Neural cell (in vitro differentiated cells): ENCODE results near the gene RPP30. TPM values are rescaled to one million over a fixed set of nuclear protein-coding genes. Genes with fewer than 3 reads are reported as not detected.

Source experiments
- H2AFZ ChIP-seq: fragments of 200-600, 300-800 bp; sonication (generic), shearing (Covaris generic); 2 replicates; pipeline ENCODE4 v1.6.0; 2014; ENCODE audit warnings: low read depth, mild to moderate bottlenecking, antibody characterized with exemption, low read length, moderate library complexity
- H3F3A ChIP-seq: fragments of 200-600 bp; shearing (Covaris generic); 2 replicates; pipeline ENCODE4 v1.6.1; 2016; ENCODE audit warnings: mild to moderate bottlenecking, moderate library complexity, mixed read lengths, antibody characterized with exemption, low read length; ENCODE audit not compliant: insufficient read depth, poor library complexity, severe bottlenecking
- H3K27ac ChIP-seq: fragments of 200-600, 300-800 bp; sonication (generic), shearing (Covaris generic); 2 replicates; pipeline ENCODE4 v1.5.1; 2014; ENCODE audit warnings: mild to moderate bottlenecking, low read length, moderate library complexity
- H3K27me3 ChIP-seq: fragments of 300-800, 200-600 bp; sonication (generic), shearing (Covaris generic); 2 replicates; pipeline ENCODE4 v1.6.0; 2014; ENCODE audit warnings: mild to moderate bottlenecking, low read depth, low read length, moderate library complexity; ENCODE audit not compliant: insufficient read depth
- H3K36me3 ChIP-seq: fragments of 300-800, 200-600 bp; sonication (generic), shearing (Covaris generic); 2 replicates; pipeline ENCODE4 v1.5.1; 2014; ENCODE audit warnings: mild to moderate bottlenecking, antibody characterized with exemption, low read length, moderate library complexity; ENCODE audit not compliant: insufficient read depth
- H3K4me2 ChIP-seq: fragments of 300-800, 200-600 bp; sonication (generic), shearing (Covaris generic); 2 replicates; pipeline ENCODE4 v1.6.0; 2014; ENCODE audit warnings: mild to moderate bottlenecking, low read length
- H3K4me3 ChIP-seq: fragments of 300-800, 200-600 bp; sonication (generic), shearing (Covaris generic); 2 replicates; pipeline ENCODE4 v1.5.1; 2014; ENCODE audit warnings: mild to moderate bottlenecking, low read length, moderate library complexity
- H3K79me2 ChIP-seq: fragments of 200-600 bp; shearing (Covaris generic); replicated peaks from 2 replicates; pipeline ENCODE4 v1.6.0; 2014; ENCODE audit warnings: mild to moderate bottlenecking, low read length, moderate library complexity; ENCODE audit not compliant: insufficient read depth
- H3K9ac ChIP-seq: fragments of 300-800, 200-600 bp; sonication (generic), shearing (Covaris generic); 2 replicates; pipeline ENCODE4 v1.6.1; 2016; ENCODE audit warnings: mild to moderate bottlenecking, low read length, mixed read lengths
- H3K9me2 ChIP-seq: fragments of 200-600 bp; shearing (Covaris generic); 2 replicates; pipeline ENCODE4 v1.6.1; 2016; ENCODE audit warnings: mild to moderate bottlenecking, low read length, mixed read lengths; ENCODE audit not compliant: insufficient read depth
- H3K9me3 ChIP-seq: fragments of 200-600, 300-800 bp; sonication (generic), shearing (Covaris generic); 2 replicates; pipeline ENCODE4 v1.6.1; 2016; ENCODE audit warnings: mild to moderate bottlenecking, mixed run types, low read length, moderate library complexity, mixed read lengths
- H4K20me1 ChIP-seq: fragments of 200-600 bp; shearing (Covaris generic); 2 replicates; pipeline ENCODE4 v1.6.1; 2016; ENCODE audit warnings: mild to moderate bottlenecking, mixed run types; ENCODE audit not compliant: insufficient read depth
- EP300 ChIP-seq: fragments of 450-650 bp; conservative IDR thresholded peaks from 2 replicates; pipeline ENCODE4 v1.6.1; 2014; ENCODE audit warnings: antibody characterized with exemption, mild to moderate bottlenecking, moderate library complexity; ENCODE audit not compliant: poor library complexity, severe bottlenecking
- EZH2 ChIP-seq: fragments of 200-600, 300-800 bp; shearing (Covaris generic), sonication (generic); IDR thresholded peaks from 2 replicates; pipeline ENCODE4 v1.6.1; 2014; ENCODE audit warnings: antibody characterized with exemption, low read length, borderline replicate concordance, mild to moderate bottlenecking; ENCODE audit not compliant: insufficient read depth, poor library complexity, severe bottlenecking
- MXI1 ChIP-seq: fragments of 450-650 bp; conservative IDR thresholded peaks from 2 replicates; pipeline ENCODE4 v1.6.1; 2014; ENCODE audit warnings: antibody characterized with exemption, mild to moderate bottlenecking; ENCODE audit not compliant: poor library complexity, severe bottlenecking
- POLR2AphosphoS5 ChIP-seq: IDR thresholded peaks from 2 replicates; pipeline ENCODE4 v1.6.1; 2012
- RAD21 ChIP-seq: fragments of 450-650 bp; conservative IDR thresholded peaks from 2 replicates; pipeline ENCODE4 v1.6.1; 2014; ENCODE audit warnings: antibody characterized with exemption, mild to moderate bottlenecking, moderate library complexity
- REST ChIP-seq: IDR thresholded peaks from 2 replicates; pipeline ENCODE4 v1.6.1; 2012; ENCODE audit warnings: borderline replicate concordance
- SMC3 ChIP-seq: fragments of 450-650 bp; conservative IDR thresholded peaks from 2 replicates; pipeline ENCODE4 v1.6.1; 2014; ENCODE audit warnings: antibody characterized with exemption, mild to moderate bottlenecking, moderate library complexity; ENCODE audit not compliant: poor library complexity
- TAF1 ChIP-seq: IDR thresholded peaks from 2 replicates; pipeline ENCODE4 v1.6.1; 2012; ENCODE audit warnings: low read depth
- polyA plus RNA-seq: library from polyadenylated mRNA; depleted of rRNA; stranded (reverse); fragments of >200 nt; gene quantifications from 2 replicates; pipeline ENCODE4 v1.2.3, GENCODE V29; 2014
- TF ChIP-seq, protein P1 (sequence below): fragments of 450-650 bp; IDR thresholded peaks from 2 replicates; pipeline ENCODE4 v1.5.1; 2014; ENCODE audit warnings: antibody characterized with exemption, mild to moderate bottlenecking, moderate library complexity; ENCODE audit not compliant: poor library complexity, severe bottlenecking

Gene RPP30
- polyA plus RNA-seq, 1 donor from 2014 or later = 86.5 TPM

GRCh38 chr10:90915766-90916075 is 43.9 kb downstream of the RPP30 start:
- H3K27me3 ChIP-seq = no peaks in the 10 kb centered on the region
- H3K27ac ChIP-seq = no peak overlapping the region
- H3K9me2 ChIP-seq = no peaks in the 10 kb centered on the region
- no peak overlapping the region for H3K4me3 ChIP-seq
- no peaks in the 10 kb centered on the region for H3K36me3 ChIP-seq
- H3K79me2 ChIP-seq = no peaks in the 10 kb centered on the region
- TF ChIP-seq EP300 = no peak
- TF ChIP-seq EZH2 = no peak
- TF ChIP-seq POLR2AphosphoS5 = no peak
- no peak for TF ChIP-seq SMC3
- no peak for TF ChIP-seq RAD21
- TF ChIP-seq REST = no peak
- TF ChIP-seq, protein P1, sequence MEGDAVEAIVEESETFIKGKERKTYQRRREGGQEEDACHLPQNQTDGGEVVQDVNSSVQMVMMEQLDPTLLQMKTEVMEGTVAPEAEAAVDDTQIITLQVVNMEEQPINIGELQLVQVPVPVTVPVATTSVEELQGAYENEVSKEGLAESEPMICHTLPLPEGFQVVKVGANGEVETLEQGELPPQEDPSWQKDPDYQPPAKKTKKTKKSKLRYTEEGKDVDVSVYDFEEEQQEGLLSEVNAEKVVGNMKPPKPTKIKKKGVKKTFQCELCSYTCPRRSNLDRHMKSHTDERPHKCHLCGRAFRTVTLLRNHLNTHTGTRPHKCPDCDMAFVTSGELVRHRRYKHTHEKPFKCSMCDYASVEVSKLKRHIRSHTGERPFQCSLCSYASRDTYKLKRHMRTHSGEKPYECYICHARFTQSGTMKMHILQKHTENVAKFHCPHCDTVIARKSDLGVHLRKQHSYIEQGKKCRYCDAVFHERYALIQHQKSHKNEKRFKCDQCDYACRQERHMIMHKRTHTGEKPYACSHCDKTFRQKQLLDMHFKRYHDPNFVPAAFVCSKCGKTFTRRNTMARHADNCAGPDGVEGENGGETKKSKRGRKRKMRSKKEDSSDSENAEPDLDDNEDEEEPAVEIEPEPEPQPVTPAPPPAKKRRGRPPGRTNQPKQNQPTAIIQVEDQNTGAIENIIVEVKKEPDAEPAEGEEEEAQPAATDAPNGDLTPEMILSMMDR = no peak
- no peak for TF ChIP-seq TAF1
- TF ChIP-seq MXI1 = no peak
- no peaks in the 10 kb centered on the region for H3K9me3 ChIP-seq
- no peaks in the 10 kb centered on the region for H4K20me1 ChIP-seq
- no peak overlapping the region for H2AFZ ChIP-seq
- H3K9ac ChIP-seq = no peak overlapping the region
- H3F3A ChIP-seq = no peaks in the 10 kb centered on the region
- H3K4me2 ChIP-seq = no peak overlapping the region

DNA sequence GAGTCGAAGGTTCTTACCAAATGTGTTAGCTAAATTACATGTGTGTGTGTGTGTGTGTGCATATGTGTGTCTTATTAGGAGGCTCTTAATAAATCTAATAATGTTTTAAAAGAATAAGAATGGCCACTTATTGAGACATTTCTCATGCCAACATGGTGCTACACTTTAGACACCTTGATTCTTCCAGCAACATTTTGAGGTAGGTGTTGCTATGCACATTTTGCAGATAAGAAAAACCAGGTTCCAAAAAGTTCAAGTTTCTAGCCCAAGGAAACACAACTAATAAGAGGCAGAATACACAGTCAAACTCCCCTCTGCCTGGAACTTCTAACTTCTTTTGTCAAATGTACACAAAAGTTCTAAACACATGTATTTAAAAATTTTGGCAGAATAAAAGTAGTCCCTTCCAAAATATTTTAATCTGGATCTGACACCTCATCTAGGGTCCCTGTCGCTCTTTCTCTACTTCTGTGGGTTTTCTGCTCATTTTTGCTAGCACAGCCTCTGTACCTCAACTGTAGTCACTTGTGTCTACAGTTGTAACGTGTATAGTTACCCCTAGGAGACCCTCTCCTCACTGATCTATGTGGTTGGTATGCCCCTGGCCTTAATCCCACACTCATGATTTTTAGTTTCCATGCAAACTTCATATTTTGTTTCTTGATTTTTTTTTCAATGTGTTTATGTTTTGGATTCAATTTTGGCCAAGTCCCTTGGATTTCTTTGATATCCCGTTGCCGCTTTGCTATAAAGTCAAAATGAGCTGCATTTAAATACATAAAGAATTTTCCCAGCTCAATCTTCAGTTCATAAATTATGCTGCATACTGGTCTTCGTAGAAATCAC is 44.8 kb downstream of the RPP30 start:
- no peaks in the 10 kb centered on the region for H3K9me3 ChIP-seq
- no peak overlapping the region for H3K9ac ChIP-seq

More for the DNA sequence above, 44.8 kb downstream of the RPP30 start:
- TF ChIP-seq REST = no peak
- no peak for TF ChIP-seq SMC3
- TF ChIP-seq, protein P1 = no peak
- no peak for TF ChIP-seq EP300
- no peak for TF ChIP-seq RAD21
- TF ChIP-seq POLR2AphosphoS5 = no peak
- TF ChIP-seq MXI1 = no peak
- TF ChIP-seq TAF1 = no peak
- no peak for TF ChIP-seq EZH2
- no peaks in the 10 kb centered on the region for H3K27me3 ChIP-seq
- no peaks in the 10 kb centered on the region for H3K9me2 ChIP-seq
- no peak overlapping the region for H3K27ac ChIP-seq
- H3K4me3 ChIP-seq = no peak overlapping the region
- H3K4me2 ChIP-seq = no peak overlapping the region
- H2AFZ ChIP-seq = no peak overlapping the region
- H3K79me2 ChIP-seq = no peaks in the 10 kb centered on the region
- H3K36me3 ChIP-seq = no peaks in the 10 kb centered on the region
- H4K20me1 ChIP-seq = no peaks in the 10 kb centered on the region
- H3F3A ChIP-seq = no peaks in the 10 kb centered on the region
